ENCODE results near the gene KRTAP4-2. TPM values are rescaled to one million over a fixed set of nuclear protein-coding genes. Genes with fewer than 3 reads are reported as not detected.
"Not testable (repeated sequence)": the region's sequence is repeated elsewhere in the genome, so short reads cannot be mapped to it uniquely, and the experiment has no call there.

KRTAP4-2 gene
- total and polyA plus RNA-seq, 2 experiments from 2014 or later, result not detected

DNA sequence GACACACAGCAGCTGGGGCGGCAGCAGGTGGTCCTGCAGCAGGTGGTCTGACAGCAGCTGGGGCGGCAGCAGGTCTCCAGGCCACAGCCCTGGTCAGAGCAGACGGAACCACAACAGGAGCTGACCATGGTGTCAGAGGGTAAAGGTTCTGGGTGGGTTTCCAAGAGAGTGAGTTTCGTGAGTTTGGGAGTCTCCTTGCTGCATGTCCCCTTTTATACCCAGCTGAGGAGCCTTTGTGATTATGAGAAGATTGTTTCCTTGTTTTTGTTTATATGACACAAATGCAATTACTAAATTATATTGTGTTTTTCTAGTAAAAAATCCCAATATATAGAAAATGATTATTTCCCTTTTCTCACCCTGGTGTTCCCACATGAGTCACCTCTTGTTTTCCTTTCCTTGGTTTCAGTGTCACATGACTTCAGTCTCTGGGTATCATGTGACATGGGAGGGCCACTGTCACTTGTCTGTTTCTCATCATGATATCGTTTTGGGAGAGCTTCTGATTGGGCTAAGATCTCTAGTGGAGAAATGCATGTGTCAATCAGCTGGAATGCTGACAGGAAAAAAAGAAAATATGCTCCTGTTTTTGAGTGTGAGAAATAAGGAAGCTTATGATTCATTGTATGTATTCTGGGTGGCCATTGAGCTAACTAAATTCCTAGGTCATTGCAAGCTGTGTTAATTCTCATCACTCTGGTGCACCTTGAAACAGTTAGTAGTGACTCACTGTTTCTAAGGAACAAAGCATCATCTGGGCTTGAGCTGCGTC is 37.5 kb downstream of the KRTAP4-2 start, which contains the start of gene KRTAP4-6:
KRTAP4-6 (minus strand) TSS at position 185 of the 772 bp plus-strand sequence; CDS start at position 128, 57 bp downstream.
- H3K4me2 ChIP-seq (ENCODE audit: unreplicated experiment), result peak within 1 kb of the TSS; percentile 38
- no peaks in the 10 kb centered on the region for H3K79me2 ChIP-seq (ENCODE audit: insufficient read depth)
- no peaks in the 10 kb centered on the region for H3K9me3 ChIP-seq (ENCODE audit: low read depth)
- H4K20me1 ChIP-seq (ENCODE audit: insufficient read depth), result no peaks in the 10 kb centered on the region
- H3K4me1 ChIP-seq (ENCODE audit: insufficient read depth), result peaks cover 14% of the 10 kb centered on the region
- no peak within 1 kb of the TSS for H2AFZ ChIP-seq
- no peaks in the 10 kb centered on the region for H3K36me3 ChIP-seq (ENCODE audit: low read depth)
- 0 out of 2 replicates have a peak, but pooled peaks have one; percentile 32 for TF ChIP-seq EZH2phosphoT487 (IDR thresholded peaks at IDR 0.05; ENCODE audit: insufficient read depth, low read depth)
- no peak for TF ChIP-seq EZH2 (IDR thresholded peaks at IDR 0.05; ENCODE audit: insufficient read depth, poor library complexity, severe bottlenecking)
- in situ Hi-C loops (cut with MboI), result no loop called here
- H3K9ac ChIP-seq, result peak within 1 kb of the TSS; percentile 10; the same call in 1 of the 2 replicates
- peaks cover 2% of the 10 kb centered on the region; the same call in 1 of the 2 replicates for H3K9me2 ChIP-seq (ENCODE audit: insufficient read depth)
- no peak within 1 kb of the TSS for H3K4me3 ChIP-seq
- H3K27ac ChIP-seq, result peak within 1 kb of the TSS; percentile 83
- DNase-seq, result peak; percentile 95
- peaks cover 13% of the 10 kb centered on the region for H3F3A ChIP-seq (ENCODE audit: insufficient read depth)
- no peaks in the 10 kb centered on the region for H3K27me3 ChIP-seq (replicated peaks; ENCODE audit: insufficient read depth)
- 67 to 68% methylated on average over 6 of the region's 6 CpGs for WGBS, 2 experiments (ENCODE audit: low coverage in 1 of 2, low lambda C conversion rate in 2 of 2, missing lambda C conversion rate in 2 of 2)

DNA sequence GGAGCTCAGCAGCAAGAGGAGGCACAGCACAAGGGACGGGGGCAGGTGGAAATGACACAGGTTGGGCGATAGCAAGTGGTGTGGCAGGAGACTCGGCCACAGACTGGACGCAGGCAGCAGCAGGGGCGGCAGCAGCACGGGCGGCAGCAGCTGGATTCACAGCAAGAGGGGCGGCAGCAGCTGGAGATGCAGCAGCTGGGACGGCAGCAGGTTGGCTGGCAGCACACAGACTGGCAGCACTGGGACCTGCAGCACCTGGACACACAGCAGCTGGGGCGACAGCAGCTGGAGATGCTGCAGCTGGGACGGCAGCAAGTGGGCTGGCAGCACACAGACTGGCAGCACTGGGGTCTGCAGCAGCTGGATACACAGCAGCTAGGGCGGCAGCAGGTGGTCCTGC is 38.2 kb downstream of the KRTAP4-2 start:
- H3K79me2 ChIP-seq (ENCODE audit: insufficient read depth); H3K9me3 ChIP-seq (ENCODE audit: low read depth); H3K27ac ChIP-seq; H2AFZ ChIP-seq; H3K27me3 ChIP-seq (replicated peaks; ENCODE audit: insufficient read depth); H3K9ac ChIP-seq; H4K20me1 ChIP-seq (ENCODE audit: insufficient read depth); H3K36me3 ChIP-seq (ENCODE audit: low read depth); DNase-seq; H3K4me3 ChIP-seq; H3K4me2 ChIP-seq (ENCODE audit: unreplicated experiment); in situ Hi-C loops (cut with MboI); H3K9me2 ChIP-seq (ENCODE audit: insufficient read depth): not testable (repeated sequence)
- 90 to 91% methylated on average over 11 to 12 of the region's 12 CpGs for WGBS, 2 experiments (ENCODE audit: low coverage in 1 of 2, low lambda C conversion rate in 2 of 2, missing lambda C conversion rate in 2 of 2)
- Histone ChIP-seq H3F3A (ENCODE audit: insufficient read depth) (peaks cover 13% of the 10 kb centered on the region), H3K4me1 (ENCODE audit: insufficient read depth) (peaks cover 14% of the 10 kb centered on the region)

DNA sequence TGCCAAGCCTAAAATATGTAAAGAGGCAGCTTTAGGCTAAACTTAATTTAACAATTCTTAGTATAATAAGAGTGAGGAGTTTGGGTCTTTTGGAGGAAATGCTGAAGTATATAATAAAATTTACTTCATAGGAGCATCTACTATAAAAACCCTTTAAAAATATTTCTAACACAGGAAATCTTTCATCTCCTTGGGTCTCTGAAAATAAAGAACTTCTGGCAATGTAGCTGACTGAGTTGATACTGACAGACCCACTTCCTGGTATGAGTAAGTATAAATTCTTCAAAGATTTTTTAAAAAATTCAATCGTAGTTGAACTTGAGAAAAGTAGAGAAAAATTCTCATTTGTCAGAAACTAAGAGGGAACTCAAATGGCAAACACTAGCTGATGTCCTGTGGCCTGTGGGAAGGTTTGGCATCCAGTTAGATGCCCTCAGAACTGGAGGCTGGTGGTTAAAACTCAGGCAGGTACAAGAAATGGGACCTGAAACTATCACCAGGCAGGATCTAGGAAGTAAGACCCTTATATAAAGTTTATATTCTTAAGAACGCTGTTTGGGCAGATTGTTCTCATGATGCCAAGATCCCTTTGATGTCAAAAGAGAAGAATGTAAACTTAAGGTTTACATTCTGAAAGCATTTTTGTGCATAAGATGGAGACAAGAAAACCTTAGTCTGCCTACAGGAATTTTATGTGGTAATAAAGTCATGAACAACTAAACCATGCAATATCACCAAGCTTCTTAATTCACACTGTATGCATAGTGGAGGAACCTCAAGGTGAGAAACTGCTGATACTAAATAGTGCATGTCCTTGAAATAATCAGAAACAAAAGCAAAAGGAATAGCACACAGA is 43.9 kb downstream of the KRTAP4-2 start:
- H2AFZ ChIP-seq, result peak overlapping the region; percentile 72
- peaks cover 28% of the 10 kb centered on the region; the same call in 1 of the 2 replicates for H3F3A ChIP-seq (ENCODE audit: insufficient read depth)
- no peaks in the 10 kb centered on the region for H4K20me1 ChIP-seq (ENCODE audit: insufficient read depth)
- H3K4me3 ChIP-seq, result no peak overlapping the region
- peaks cover 2% of the 10 kb centered on the region; the same call in 1 of the 2 replicates for H3K9me2 ChIP-seq (ENCODE audit: insufficient read depth)
- peak overlapping the region; percentile 24 for H3K4me2 ChIP-seq (ENCODE audit: unreplicated experiment)
- H3K27ac ChIP-seq, result peak overlapping the region; percentile 33
- H3K27me3 ChIP-seq (replicated peaks; ENCODE audit: insufficient read depth), result no peaks in the 10 kb centered on the region
- peaks cover 28% of the 10 kb centered on the region for H3K4me1 ChIP-seq (ENCODE audit: insufficient read depth)
- no peak for DNase-seq
- no peaks in the 10 kb centered on the region for H3K79me2 ChIP-seq (ENCODE audit: insufficient read depth)
- no peak for TF ChIP-seq EZH2phosphoT487 (IDR thresholded peaks at IDR 0.05; ENCODE audit: insufficient read depth, low read depth)
- TF ChIP-seq EZH2 (IDR thresholded peaks at IDR 0.05; ENCODE audit: insufficient read depth, poor library complexity, severe bottlenecking), result no peak
- WGBS, 2 experiments (ENCODE audit: low coverage in 1 of 2, low lambda C conversion rate in 2 of 2, missing lambda C conversion rate in 2 of 2), result 70 to 72% methylated on average over 2 of the region's 2 CpGs
- in situ Hi-C loops (cut with MboI), result no loop called here
- H3K9ac ChIP-seq, result no peak overlapping the region
- H3K36me3 ChIP-seq (ENCODE audit: low read depth), result no peaks in the 10 kb centered on the region
- H3K9me3 ChIP-seq (ENCODE audit: low read depth), result no peaks in the 10 kb centered on the region

DNA sequence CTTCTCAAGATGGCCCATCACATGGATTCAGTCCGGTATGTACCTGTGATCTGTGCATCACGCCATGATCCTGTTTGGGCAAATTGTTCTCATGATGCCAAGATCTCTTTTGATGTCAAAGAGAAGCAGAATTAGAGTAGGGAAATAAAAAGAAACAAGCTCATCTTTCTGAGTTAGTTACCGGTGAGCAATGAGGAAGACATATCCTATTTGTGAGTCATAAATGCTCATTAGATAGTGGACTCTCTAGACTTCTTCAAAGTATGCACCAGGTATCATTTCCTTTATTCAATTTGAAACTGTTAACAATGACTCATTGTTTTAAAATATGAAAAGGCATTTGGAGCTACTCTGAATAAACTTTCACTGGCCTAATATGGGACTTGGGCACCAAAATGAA is 46.0 kb downstream of the KRTAP4-2 start:
- H3K9me2 ChIP-seq (ENCODE audit: insufficient read depth), result no peaks in the 10 kb centered on the region
- no peak overlapping the region for H3K4me3 ChIP-seq
- in situ Hi-C loops (cut with MboI), result no loop called here
- no peaks in the 10 kb centered on the region for H3K79me2 ChIP-seq (ENCODE audit: insufficient read depth)
- peak overlapping the region; percentile 53 for H2AFZ ChIP-seq
- no peak for TF ChIP-seq EZH2phosphoT487 (IDR thresholded peaks at IDR 0.05; ENCODE audit: insufficient read depth, low read depth)
- TF ChIP-seq EZH2 (IDR thresholded peaks at IDR 0.05; ENCODE audit: insufficient read depth, poor library complexity, severe bottlenecking), result no peak
- 51 to 52% methylated on average over 3 of the region's 3 CpGs for WGBS, 2 experiments (ENCODE audit: low coverage in 1 of 2, low lambda C conversion rate in 2 of 2, missing lambda C conversion rate in 2 of 2)
- H3K9ac ChIP-seq, result no peak overlapping the region
- H3K4me2 ChIP-seq (ENCODE audit: unreplicated experiment), result peak overlapping the region; percentile 50
- peak; percentile 51 for DNase-seq
- H3K27me3 ChIP-seq (replicated peaks; ENCODE audit: insufficient read depth), result no peaks in the 10 kb centered on the region
- peaks cover 28% of the 10 kb centered on the region; the same call in 1 of the 2 replicates for H3F3A ChIP-seq (ENCODE audit: insufficient read depth)
- H3K9me3 ChIP-seq (ENCODE audit: low read depth), result no peaks in the 10 kb centered on the region
- H3K36me3 ChIP-seq (ENCODE audit: low read depth), result no peaks in the 10 kb centered on the region
- H3K27ac ChIP-seq, result peak overlapping the region; percentile 7; the same call in 1 of the 2 replicates
- no peaks in the 10 kb centered on the region for H4K20me1 ChIP-seq (ENCODE audit: insufficient read depth)
- H3K4me1 ChIP-seq (ENCODE audit: insufficient read depth), result peaks cover 28% of the 10 kb centered on the region

Small RNAs within 50 kb of the gene (small RNA-seq; reads per million reads assigned to genes)
- gene KRTAP4-17P (ENCODE audit: low read depth, low replicate concordance), result not detected

Other genes starting within 250 kb of the KRTAP4-2 start
Only the 30 nearest of the 41 such genes appear.
- 49.2 and 64.1 TPM in 2 replicates for gene KRTAP1-5, start 151.0 kb downstream of the KRTAP4-2 start, total RNA-seq (2014; rRNA removed; shearing (Covaris generic))
- 127 and 134 TPM in 2 replicates for gene KRTAP1-5, start 151.0 kb downstream of the KRTAP4-2 start, polyA plus RNA-seq (2016; fragmentation: Nextera tagmentation; extraction: Ambion mirVana)
- not detected in 2 replicates for gene KRTAP1-4, start 148.0 kb downstream of the KRTAP4-2 start, total RNA-seq (2014; rRNA removed; shearing (Covaris generic))
- not detected in 2 replicates for gene KRTAP1-4, start 148.0 kb downstream of the KRTAP4-2 start, polyA plus RNA-seq (2016; fragmentation: Nextera tagmentation; extraction: Ambion mirVana)
- gene KRTAP1-3, start 143.3 kb downstream of the KRTAP4-2 start, total RNA-seq (2014; rRNA removed; shearing (Covaris generic)), result not detected in 2 replicates
- gene KRTAP1-3, start 143.3 kb downstream of the KRTAP4-2 start, polyA plus RNA-seq (2016; fragmentation: Nextera tagmentation; extraction: Ambion mirVana), result not detected in 2 replicates
- 1.6 and 4.2 TPM in 2 replicates for gene KRTAP1-1, start 136.8 kb downstream of the KRTAP4-2 start, total RNA-seq (2014; rRNA removed; shearing (Covaris generic))
- gene KRTAP1-1, start 136.8 kb downstream of the KRTAP4-2 start, polyA plus RNA-seq (2016; fragmentation: Nextera tagmentation; extraction: Ambion mirVana), result 2.6 and 3.3 TPM in 2 replicates
- not detected in 2 replicates for gene KRTAP2-1, start 130.9 kb downstream of the KRTAP4-2 start, total RNA-seq (2014; rRNA removed; shearing (Covaris generic))
- gene KRTAP2-1, start 130.9 kb downstream of the KRTAP4-2 start, polyA plus RNA-seq (2016; fragmentation: Nextera tagmentation; extraction: Ambion mirVana), result not detected in 2 replicates
- gene KRTAP2-2, start 123.0 kb downstream of the KRTAP4-2 start, total RNA-seq (2014; rRNA removed; shearing (Covaris generic)), result not detected in 2 replicates
- gene KRTAP2-2, start 123.0 kb downstream of the KRTAP4-2 start, polyA plus RNA-seq (2016; fragmentation: Nextera tagmentation; extraction: Ambion mirVana), result 0.51 and 0.74 TPM in 2 replicates
- gene KRTAP2-3, start 118.1 kb downstream of the KRTAP4-2 start, total RNA-seq (2014; rRNA removed; shearing (Covaris generic)), result 0.38 and 13.4 TPM in 2 replicates
- gene KRTAP2-3, start 118.1 kb downstream of the KRTAP4-2 start, polyA plus RNA-seq (2016; fragmentation: Nextera tagmentation; extraction: Ambion mirVana), result 54.3 and 55.2 TPM in 2 replicates
- not detected in 2 replicates for gene KRTAP2-4, start 112.3 kb downstream of the KRTAP4-2 start, total RNA-seq (2014; rRNA removed; shearing (Covaris generic))
- not detected in 2 replicates for gene KRTAP2-4, start 112.3 kb downstream of the KRTAP4-2 start, polyA plus RNA-seq (2016; fragmentation: Nextera tagmentation; extraction: Ambion mirVana)
- gene KRTAP4-7, start 94.1 kb downstream of the KRTAP4-2 start, total RNA-seq (2014; rRNA removed; shearing (Covaris generic)), result not detected in 2 replicates
- gene KRTAP4-7, start 94.1 kb downstream of the KRTAP4-2 start, polyA plus RNA-seq (2016; fragmentation: Nextera tagmentation; extraction: Ambion mirVana), result not detected in 2 replicates
- gene KRTAP4-8, start 80.1 kb downstream of the KRTAP4-2 start, total RNA-seq (2014; rRNA removed; shearing (Covaris generic)), result not detected in 2 replicates
- gene KRTAP4-8, start 80.1 kb downstream of the KRTAP4-2 start, polyA plus RNA-seq (2016; fragmentation: Nextera tagmentation; extraction: Ambion mirVana), result 0.20 TPM in 1 of 2 replicates, not detected in the other
- gene KRTAP4-16, start 76.0 kb downstream of the KRTAP4-2 start, total RNA-seq (2014; rRNA removed; shearing (Covaris generic)), result not detected in 2 replicates
- gene KRTAP4-16, start 76.0 kb downstream of the KRTAP4-2 start, polyA plus RNA-seq (2016; fragmentation: Nextera tagmentation; extraction: Ambion mirVana), result not detected in 2 replicates
- gene KRTAP4-9, start 72.8 kb downstream of the KRTAP4-2 start, total RNA-seq (2014; rRNA removed; shearing (Covaris generic)), result not detected in 2 replicates
- 0.49 and 0.51 TPM in 2 replicates for gene KRTAP4-9, start 72.8 kb downstream of the KRTAP4-2 start, polyA plus RNA-seq (2016; fragmentation: Nextera tagmentation; extraction: Ambion mirVana)
- not detected in 2 replicates for gene KRTAP4-11, start 59.8 kb downstream of the KRTAP4-2 start, total RNA-seq (2014; rRNA removed; shearing (Covaris generic))
- 0.29 TPM in 1 of 2 replicates, not detected in the other for gene KRTAP4-11, start 59.8 kb downstream of the KRTAP4-2 start, polyA plus RNA-seq (2016; fragmentation: Nextera tagmentation; extraction: Ambion mirVana)
- gene KRTAP4-12, start 54.0 kb downstream of the KRTAP4-2 start, total RNA-seq (2014; rRNA removed; shearing (Covaris generic)), result not detected in 2 replicates
- gene KRTAP4-12, start 54.0 kb downstream of the KRTAP4-2 start, polyA plus RNA-seq (2016; fragmentation: Nextera tagmentation; extraction: Ambion mirVana), result 1.7 and 1.8 TPM in 2 replicates
- not detected in 2 replicates for gene KRTAP4-6, start 37.7 kb downstream of the KRTAP4-2 start, total RNA-seq (2014; rRNA removed; shearing (Covaris generic))
- gene KRTAP4-6, start 37.7 kb downstream of the KRTAP4-2 start, polyA plus RNA-seq (2016; fragmentation: Nextera tagmentation; extraction: Ambion mirVana), result not detected in 2 replicates
- not detected in 2 replicates for gene KRTAP4-5, start 28.4 kb downstream of the KRTAP4-2 start, total RNA-seq (2014; rRNA removed; shearing (Covaris generic))
- not detected in 2 replicates for gene KRTAP4-5, start 28.4 kb downstream of the KRTAP4-2 start, polyA plus RNA-seq (2016; fragmentation: Nextera tagmentation; extraction: Ambion mirVana)
- gene KRTAP4-4, start 17.5 kb downstream of the KRTAP4-2 start, total RNA-seq (2014; rRNA removed; shearing (Covaris generic)), result not detected in 2 replicates
- gene KRTAP4-4, start 17.5 kb downstream of the KRTAP4-2 start, polyA plus RNA-seq (2016; fragmentation: Nextera tagmentation; extraction: Ambion mirVana), result not detected in 2 replicates
- gene KRTAP4-3, start 10.0 kb downstream of the KRTAP4-2 start, total RNA-seq (2014; rRNA removed; shearing (Covaris generic)), result not detected in 2 replicates
- not detected in 2 replicates for gene KRTAP4-3, start 10.0 kb downstream of the KRTAP4-2 start, polyA plus RNA-seq (2016; fragmentation: Nextera tagmentation; extraction: Ambion mirVana)
- 0.76 TPM in 1 of 2 replicates, not detected in the other for gene KRTAP4-1, start 6.7 kb upstream of the KRTAP4-2 start, total RNA-seq (2014; rRNA removed; shearing (Covaris generic))
- not detected in 2 replicates for gene KRTAP4-1, start 6.7 kb upstream of the KRTAP4-2 start, polyA plus RNA-seq (2016; fragmentation: Nextera tagmentation; extraction: Ambion mirVana)
- not detected in 2 replicates for gene KRTAP9-1, start 11.7 kb upstream of the KRTAP4-2 start, total RNA-seq (2014; rRNA removed; shearing (Covaris generic))
- not detected in 2 replicates for gene KRTAP9-1, start 11.7 kb upstream of the KRTAP4-2 start, polyA plus RNA-seq (2016; fragmentation: Nextera tagmentation; extraction: Ambion mirVana)
- not detected in 2 replicates for gene KRTAP9-2, start 48.4 kb upstream of the KRTAP4-2 start, total RNA-seq (2014; rRNA removed; shearing (Covaris generic))
- gene KRTAP9-2, start 48.4 kb upstream of the KRTAP4-2 start, polyA plus RNA-seq (2016; fragmentation: Nextera tagmentation; extraction: Ambion mirVana), result not detected in 2 replicates
- gene KRTAP9-3, start 54.2 kb upstream of the KRTAP4-2 start, total RNA-seq (2014; rRNA removed; shearing (Covaris generic)), result not detected in 2 replicates
- not detected in 2 replicates for gene KRTAP9-3, start 54.2 kb upstream of the KRTAP4-2 start, polyA plus RNA-seq (2016; fragmentation: Nextera tagmentation; extraction: Ambion mirVana)
- gene KRTAP9-8, start 59.8 kb upstream of the KRTAP4-2 start, total RNA-seq (2014; rRNA removed; shearing (Covaris generic)), result not detected in 2 replicates
- not detected in 2 replicates for gene KRTAP9-8, start 59.8 kb upstream of the KRTAP4-2 start, polyA plus RNA-seq (2016; fragmentation: Nextera tagmentation; extraction: Ambion mirVana)
- gene KRTAP9-4, start 71.5 kb upstream of the KRTAP4-2 start, total RNA-seq (2014; rRNA removed; shearing (Covaris generic)), result not detected in 2 replicates
- gene KRTAP9-4, start 71.5 kb upstream of the KRTAP4-2 start, polyA plus RNA-seq (2016; fragmentation: Nextera tagmentation; extraction: Ambion mirVana), result not detected in 2 replicates
- not detected in 2 replicates for gene KRTAP9-9, start 77.2 kb upstream of the KRTAP4-2 start, total RNA-seq (2014; rRNA removed; shearing (Covaris generic))
- not detected in 2 replicates for gene KRTAP9-9, start 77.2 kb upstream of the KRTAP4-2 start, polyA plus RNA-seq (2016; fragmentation: Nextera tagmentation; extraction: Ambion mirVana)
- gene KRTAP9-6, start 87.2 kb upstream of the KRTAP4-2 start, total RNA-seq (2014; rRNA removed; shearing (Covaris generic)), result not detected in 2 replicates
- gene KRTAP9-6, start 87.2 kb upstream of the KRTAP4-2 start, polyA plus RNA-seq (2016; fragmentation: Nextera tagmentation; extraction: Ambion mirVana), result not detected in 2 replicates
- not detected in 2 replicates for gene KRTAP9-7, start 97.5 kb upstream of the KRTAP4-2 start, total RNA-seq (2014; rRNA removed; shearing (Covaris generic))
- not detected in 2 replicates for gene KRTAP9-7, start 97.5 kb upstream of the KRTAP4-2 start, polyA plus RNA-seq (2016; fragmentation: Nextera tagmentation; extraction: Ambion mirVana)
- gene KRTAP29-1, start 124.6 kb upstream of the KRTAP4-2 start, total RNA-seq (2014; rRNA removed; shearing (Covaris generic)), result not detected in 2 replicates
- not detected in 2 replicates for gene KRTAP29-1, start 124.6 kb upstream of the KRTAP4-2 start, polyA plus RNA-seq (2016; fragmentation: Nextera tagmentation; extraction: Ambion mirVana)
- gene KRTAP16-1, start 131.1 kb upstream of the KRTAP4-2 start, total RNA-seq (2014; rRNA removed; shearing (Covaris generic)), result not detected in 2 replicates
- gene KRTAP16-1, start 131.1 kb upstream of the KRTAP4-2 start, polyA plus RNA-seq (2016; fragmentation: Nextera tagmentation; extraction: Ambion mirVana), result not detected in 2 replicates
- gene KRTAP17-1, start 137.5 kb upstream of the KRTAP4-2 start, total RNA-seq (2014; rRNA removed; shearing (Covaris generic)), result not detected in 2 replicates
- gene KRTAP17-1, start 137.5 kb upstream of the KRTAP4-2 start, polyA plus RNA-seq (2016; fragmentation: Nextera tagmentation; extraction: Ambion mirVana), result not detected in 2 replicates

Measured in GM23248 (cell line).